GM12875 (cell line): ENCODE data around the gene CYP27B1.

ENCODE experiments used
- H3K4me3 ChIP-seq: one replicate; pipeline ENCODE4 v1.5.1; 2011; ENCODE audit warnings: low read depth, low read length, control low read depth
- TF ChIP-seq, protein P1 (sequence below): IDR thresholded peaks from 2 replicates; pipeline ENCODE4 v1.5.1; 2011; ENCODE audit warnings: low read depth, mild to moderate bottlenecking, control low read depth, inconsistent platforms, low read length, moderate library complexity, borderline replicate concordance; ENCODE audit not compliant: insufficient read depth

CYP27B1 gene

DNA sequence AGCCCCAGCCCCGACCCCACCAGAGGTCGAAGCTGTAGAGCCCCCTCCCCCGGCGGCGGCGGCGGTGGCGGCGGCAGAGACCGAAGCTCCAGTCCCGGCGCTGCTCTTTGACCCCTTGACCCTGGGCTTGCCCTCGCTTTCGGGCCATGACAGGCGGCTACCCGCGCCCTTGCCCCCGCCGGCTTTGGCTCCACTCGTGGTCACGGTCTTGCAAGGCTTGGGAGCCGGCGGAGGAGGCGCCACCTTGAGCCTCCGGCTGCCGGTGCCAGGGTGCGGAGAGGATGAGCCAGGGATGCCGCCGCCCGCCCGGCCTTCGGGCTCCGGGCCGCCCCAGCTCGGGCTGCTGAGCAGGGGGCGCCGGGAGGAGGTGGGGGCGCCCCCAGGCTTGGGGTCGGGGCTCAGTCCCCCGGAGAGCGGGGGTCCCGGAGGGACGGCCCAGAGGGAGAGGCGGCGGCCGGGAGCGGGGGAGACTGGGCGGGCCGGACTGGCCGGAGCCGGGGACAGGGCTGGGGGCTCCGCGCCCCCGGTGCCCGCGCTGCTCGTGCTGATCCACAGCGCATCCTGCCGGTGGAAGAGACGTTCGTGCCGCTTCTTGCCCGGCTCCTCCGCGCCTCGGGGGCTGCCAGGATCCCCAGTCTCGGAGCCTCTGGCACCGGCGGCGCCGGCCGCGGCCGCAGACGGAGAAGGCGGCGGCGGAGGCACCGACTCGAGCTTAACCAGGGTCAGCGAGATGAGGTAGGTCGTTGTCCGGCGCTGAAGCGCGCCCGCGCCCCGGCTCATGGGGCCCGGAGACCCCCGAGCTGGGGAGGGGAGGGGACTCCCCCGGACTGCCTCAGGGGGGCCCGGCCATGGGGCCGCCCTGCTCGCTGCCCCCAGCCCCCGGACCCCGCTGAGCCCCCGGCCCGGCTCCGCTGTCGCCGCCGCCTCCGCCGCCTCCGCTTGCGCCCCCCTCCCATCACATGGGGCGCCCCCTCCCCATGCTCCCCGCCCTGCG is 29.1 kb downstream of the CYP27B1 start:
- H3K4me3 ChIP-seq = no peak overlapping the region
- TF ChIP-seq, protein P1, sequence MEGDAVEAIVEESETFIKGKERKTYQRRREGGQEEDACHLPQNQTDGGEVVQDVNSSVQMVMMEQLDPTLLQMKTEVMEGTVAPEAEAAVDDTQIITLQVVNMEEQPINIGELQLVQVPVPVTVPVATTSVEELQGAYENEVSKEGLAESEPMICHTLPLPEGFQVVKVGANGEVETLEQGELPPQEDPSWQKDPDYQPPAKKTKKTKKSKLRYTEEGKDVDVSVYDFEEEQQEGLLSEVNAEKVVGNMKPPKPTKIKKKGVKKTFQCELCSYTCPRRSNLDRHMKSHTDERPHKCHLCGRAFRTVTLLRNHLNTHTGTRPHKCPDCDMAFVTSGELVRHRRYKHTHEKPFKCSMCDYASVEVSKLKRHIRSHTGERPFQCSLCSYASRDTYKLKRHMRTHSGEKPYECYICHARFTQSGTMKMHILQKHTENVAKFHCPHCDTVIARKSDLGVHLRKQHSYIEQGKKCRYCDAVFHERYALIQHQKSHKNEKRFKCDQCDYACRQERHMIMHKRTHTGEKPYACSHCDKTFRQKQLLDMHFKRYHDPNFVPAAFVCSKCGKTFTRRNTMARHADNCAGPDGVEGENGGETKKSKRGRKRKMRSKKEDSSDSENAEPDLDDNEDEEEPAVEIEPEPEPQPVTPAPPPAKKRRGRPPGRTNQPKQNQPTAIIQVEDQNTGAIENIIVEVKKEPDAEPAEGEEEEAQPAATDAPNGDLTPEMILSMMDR = no peak

DNA sequence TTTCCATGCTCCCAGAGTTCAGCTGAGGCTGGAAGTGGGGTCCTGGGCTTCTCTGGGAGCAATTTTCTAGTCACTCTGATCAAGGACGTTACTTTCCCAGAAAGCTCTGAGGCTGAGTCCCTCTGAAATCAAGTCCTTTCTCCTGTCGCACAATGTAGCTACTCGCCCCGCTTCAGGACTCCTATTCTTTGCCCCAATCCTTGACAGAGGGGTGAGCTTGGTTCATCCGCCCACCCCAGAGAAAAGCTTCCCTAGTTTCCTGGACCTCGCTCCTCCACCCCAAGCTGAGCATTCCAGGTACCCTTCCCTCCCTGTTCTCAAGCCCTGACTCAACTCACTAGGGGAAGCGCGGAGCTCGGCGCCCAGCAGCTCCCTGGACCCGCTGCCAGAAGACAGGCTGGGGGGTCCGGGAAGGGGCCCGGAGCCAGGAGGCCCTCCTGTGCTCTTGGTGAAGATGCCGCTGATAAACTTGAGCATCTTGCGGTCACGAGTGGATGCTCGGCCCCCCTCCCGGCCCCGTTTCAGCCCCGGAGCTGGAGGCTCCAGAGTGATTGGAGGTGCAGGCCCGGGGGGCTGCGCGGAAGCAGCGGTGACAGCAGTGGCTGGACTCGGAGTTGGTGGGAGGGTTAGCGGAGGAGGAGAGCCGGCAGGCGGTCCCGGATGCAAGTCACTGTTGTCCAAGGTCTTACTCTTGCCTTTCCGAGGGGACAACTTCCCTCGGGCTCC is 30.0 kb downstream of the CYP27B1 start:
- TF ChIP-seq, protein P1 = no peak
- no peak overlapping the region for H3K4me3 ChIP-seq

DNA sequence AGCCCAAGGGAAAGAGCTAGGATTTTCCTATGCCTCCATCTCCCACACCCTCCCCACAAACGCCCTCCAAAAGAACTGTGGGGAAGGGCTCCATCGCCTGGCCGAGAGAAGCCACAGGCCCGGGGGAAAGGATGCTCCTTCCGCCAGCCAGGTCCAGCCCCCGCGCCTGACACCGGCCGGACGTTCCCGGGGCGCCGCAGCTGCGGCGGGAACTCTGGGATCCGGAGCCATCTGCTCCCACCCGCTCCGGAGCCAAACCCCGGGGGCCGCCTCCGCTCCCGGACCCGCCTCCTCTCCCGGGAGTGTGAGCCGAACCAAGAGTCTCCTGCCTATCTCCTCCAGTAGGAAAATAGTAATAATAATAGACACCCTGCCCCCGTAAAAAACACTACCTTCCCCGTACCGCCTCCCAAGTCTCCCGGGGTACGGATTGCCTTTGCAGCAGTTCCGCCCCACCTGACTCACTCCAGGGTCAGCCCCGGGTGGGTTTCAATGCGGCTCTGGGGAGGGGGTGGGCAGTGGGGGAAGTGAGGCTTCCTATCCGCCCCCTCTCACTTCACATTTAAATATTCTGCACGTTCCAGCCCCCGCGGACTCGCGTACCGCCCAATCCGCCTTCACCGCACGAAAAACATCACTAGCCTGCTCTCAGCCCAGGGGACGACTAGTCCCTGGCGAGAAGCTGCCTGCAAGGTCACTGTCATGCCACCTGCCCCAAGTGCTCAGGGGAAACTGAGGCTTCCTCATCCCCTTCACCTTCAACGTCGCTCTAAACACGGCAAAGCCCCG is 30.7 kb downstream of the CYP27B1 start:
- no peak overlapping the region for H3K4me3 ChIP-seq
- TF ChIP-seq, protein P1 = no peak

DNA sequence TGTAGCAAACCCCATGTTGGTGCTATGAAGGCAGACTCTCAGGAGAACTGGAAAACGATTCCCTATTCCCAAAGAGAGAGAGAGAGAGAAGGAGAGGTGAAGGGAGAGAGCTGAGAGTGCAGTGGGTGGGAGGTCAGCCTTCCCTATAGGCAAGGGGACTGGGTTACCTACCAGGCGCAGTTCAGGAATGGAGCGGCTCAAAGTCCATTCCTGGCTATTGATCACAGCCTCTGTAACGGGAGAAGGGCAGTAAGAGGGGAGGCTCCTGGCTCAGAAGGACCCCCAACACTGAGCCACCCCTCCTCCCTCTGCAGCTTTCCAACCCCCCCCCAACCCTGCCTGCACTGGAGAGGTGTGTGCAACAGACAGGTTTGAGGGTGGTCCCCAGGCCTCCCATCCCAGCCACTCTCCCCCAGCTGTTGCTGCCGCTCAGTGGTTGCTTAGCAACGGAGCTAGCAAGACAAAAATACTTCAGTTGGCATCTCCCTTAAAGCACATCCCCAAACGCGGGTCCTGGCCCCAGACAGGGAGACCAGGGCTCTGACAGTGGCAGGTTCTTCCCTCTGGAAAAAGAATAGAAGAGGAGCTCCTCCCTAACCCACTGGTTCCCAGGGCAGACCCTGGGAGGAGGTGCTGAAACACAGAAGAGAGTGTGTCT is 31.6 kb downstream of the CYP27B1 start:
- TF ChIP-seq, protein P1 = no peak
- H3K4me3 ChIP-seq = no peak overlapping the region

GRCh38 chr12:57734591-57734990 is 32.3 kb downstream of the CYP27B1 start:
- TF ChIP-seq, protein P1 = no peak
- H3K4me3 ChIP-seq = no peak overlapping the region

GRCh38 chr12:57733928-57734327 is 33.0 kb downstream of the CYP27B1 start:
- TF ChIP-seq, protein P1 = no peak
- H3K4me3 ChIP-seq = no peak overlapping the region
